GM19468 (cell line): Measurements from ENCODE around the gene TAF1B.
"Not testable (repeated sequence)": the region's sequence is repeated elsewhere in the genome, so short reads cannot be mapped to it uniquely, and the experiment has no call there.

Source experiments
- ATAC-seq: cut with Tn5 transposase; IDR thresholded peaks from one replicate; pipeline ENCODE4 v1.9.1; 2021; ENCODE audit warnings: mild to moderate bottlenecking, moderate library complexity, moderate number of reproducible peaks; ENCODE audit not compliant: unreplicated experiment; ENCODE audit errors: extremely low read depth

TAF1B gene

GRCh38 chr2:9927020-9927419 is 83.7 kb downstream of the TAF1B start:
- not testable (repeated sequence) for ATAC-seq

GRCh38 chr2:9937258-9937657 is 94.0 kb downstream of the TAF1B start:
- ATAC-seq = no peak

- ATAC-seq = no peak
These were observed 94.7 kb downstream of the TAF1B start for GRCh38 chr2:9937968-9938367.

GRCh38 chr2:9939587-9940485 is 96.6 kb downstream of the TAF1B start:
- no peak for ATAC-seq

GRCh38 chr2:9941196-9941995 is 98.1 kb downstream of the TAF1B start:
- no peak for ATAC-seq

GRCh38 chr2:9941996-9942390 is 98.7 kb downstream of the TAF1B start:
- ATAC-seq = no peak

- no peak for ATAC-seq
These were observed 101.1 kb downstream of the TAF1B start for GRCh38 chr2:9944330-9944758.

- ATAC-seq = no peak
These were observed 102.3 kb downstream of the TAF1B start for GRCh38 chr2:9945596-9945995.

- no peak for ATAC-seq
These were observed 102.8 kb downstream of the TAF1B start for GRCh38 chr2:9946076-9946475.

GRCh38 chr2:9946818-9947217 is 103.5 kb downstream of the TAF1B start:
- ATAC-seq = no peak

- ATAC-seq = no peak
These were observed 105.4 kb downstream of the TAF1B start for GRCh38 chr2:9948721-9949120.

- no peak for ATAC-seq
These were observed 106.1 kb downstream of the TAF1B start for GRCh38 chr2:9949239-9949991.

- ATAC-seq = no peak
These were observed 106.8 kb downstream of the TAF1B start for GRCh38 chr2:9949992-9950520.

GRCh38 chr2:9950521-9951271 is 107.4 kb downstream of the TAF1B start:
- ATAC-seq = peak; percentile 11

- no peak for ATAC-seq
These were observed 107.9 kb downstream of the TAF1B start for GRCh38 chr2:9951272-9951521.

GRCh38 chr2:9951522-9952285 is 108.4 kb downstream of the TAF1B start, which contains the start of gene GRHL1:
GRHL1 (plus strand) TSS chr2:9951693; CDS start chr2:9951834, 141 bp downstream.
- ATAC-seq = peak; percentile 91

GRCh38 chr2:9952286-9952737 is 109.0 kb downstream of the TAF1B start:
- ATAC-seq = no peak

GRCh38 chr2:9952856-9953503 is 109.7 kb downstream of the TAF1B start:
- no peak for ATAC-seq
